Measurements from ENCODE around the gene PYGM.

Gene PYGM

DNA sequence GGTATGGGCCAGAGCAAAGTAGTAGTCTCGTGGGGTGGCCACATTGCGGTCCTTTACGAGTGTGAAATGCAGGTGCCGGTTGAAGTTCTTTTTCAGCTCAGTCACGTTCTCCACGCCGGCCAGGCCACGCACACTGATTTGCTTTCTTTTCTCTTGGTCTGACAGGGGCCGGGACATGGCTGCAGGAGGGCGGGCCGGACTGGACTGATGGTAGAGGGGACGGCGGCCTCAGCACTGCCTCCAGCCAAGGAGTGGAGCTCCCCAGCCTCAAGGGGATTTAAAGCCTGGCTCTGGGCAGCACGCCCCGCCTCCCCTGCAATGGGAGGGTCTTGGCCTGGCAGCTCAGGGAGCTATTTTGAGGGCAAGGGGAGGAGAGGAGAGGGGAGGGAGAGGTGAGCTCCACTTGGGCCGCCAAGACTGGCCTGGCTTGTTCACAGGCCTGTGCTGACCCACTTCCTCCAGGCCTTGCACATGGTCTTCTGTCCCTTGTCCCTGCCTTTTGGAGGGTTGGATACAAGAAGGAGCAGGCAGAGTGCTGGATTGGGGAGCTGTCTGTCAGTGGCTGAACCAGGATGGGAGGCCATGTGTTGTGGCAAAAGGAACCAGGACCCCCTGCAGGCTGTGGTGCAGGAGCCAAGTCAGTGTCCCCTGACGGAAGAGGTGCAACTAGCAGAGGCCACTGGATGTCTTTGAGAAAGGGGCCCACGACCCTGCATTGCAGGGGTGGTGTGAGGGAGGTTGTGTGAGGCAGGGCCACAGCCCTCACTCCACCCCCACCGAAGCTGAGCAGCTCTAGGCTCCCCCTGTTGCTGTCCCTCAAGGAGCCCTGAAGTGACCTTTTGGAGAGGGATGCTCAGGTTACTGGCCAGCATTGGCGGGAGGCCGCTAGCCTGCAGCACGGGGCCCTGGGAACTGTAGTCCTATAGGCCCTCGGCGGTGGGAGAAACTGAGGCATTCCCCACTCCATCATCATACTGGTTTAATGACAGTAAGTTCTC lies at the start of gene PYGM:
TSS of gene PYGM (minus strand) at position 253 of the 998 bp plus-strand sequence. CDS start at position 177, 76 bp downstream.
- Mint-ChIP-seq H3K27me3 (no peaks in the 10 kb centered on the region), H3K4me3 (no peak within 1 kb of the TSS), H3K9me3 (no peaks in the 10 kb centered on the region), H3K27ac (peak within 1 kb of the TSS; percentile 74), H3K36me3 (ENCODE audit: low read depth) (peaks cover 27% of the 10 kb centered on the region), H3K4me1 (ENCODE audit: low read depth) (peaks cover 52% of the 10 kb centered on the region)

DNA sequence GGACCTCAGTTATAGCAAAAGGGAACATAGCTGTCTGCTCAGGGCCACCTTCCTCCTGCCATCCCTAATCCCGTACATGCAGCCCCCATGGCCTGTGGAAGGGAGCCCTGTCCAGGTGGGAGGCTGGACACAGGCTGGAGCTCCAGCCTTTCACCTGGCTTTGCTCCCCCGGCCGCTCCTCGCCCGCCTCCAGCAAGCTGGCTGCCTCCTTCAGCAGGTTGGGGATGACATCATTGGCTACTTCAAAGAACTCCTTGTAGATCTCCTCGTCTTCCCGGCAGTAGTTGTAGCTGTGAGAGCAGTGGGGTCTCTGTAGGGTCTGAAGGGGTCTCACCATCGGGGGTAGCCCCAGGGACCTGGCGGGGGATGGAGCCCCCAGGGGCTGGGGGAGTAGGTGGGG lies 45.7 kb upstream of the PYGM start:
- Mint-ChIP-seq H3K27ac (no peak overlapping the region), H3K9me3 (no peaks in the 10 kb centered on the region), H3K4me3 (no peak overlapping the region), H3K27me3 (no peaks in the 10 kb centered on the region), H3K4me1 (ENCODE audit: low read depth) (peaks cover 38% of the 10 kb centered on the region), H3K36me3 (ENCODE audit: low read depth) (peaks cover 13% of the 10 kb centered on the region)

DNA sequence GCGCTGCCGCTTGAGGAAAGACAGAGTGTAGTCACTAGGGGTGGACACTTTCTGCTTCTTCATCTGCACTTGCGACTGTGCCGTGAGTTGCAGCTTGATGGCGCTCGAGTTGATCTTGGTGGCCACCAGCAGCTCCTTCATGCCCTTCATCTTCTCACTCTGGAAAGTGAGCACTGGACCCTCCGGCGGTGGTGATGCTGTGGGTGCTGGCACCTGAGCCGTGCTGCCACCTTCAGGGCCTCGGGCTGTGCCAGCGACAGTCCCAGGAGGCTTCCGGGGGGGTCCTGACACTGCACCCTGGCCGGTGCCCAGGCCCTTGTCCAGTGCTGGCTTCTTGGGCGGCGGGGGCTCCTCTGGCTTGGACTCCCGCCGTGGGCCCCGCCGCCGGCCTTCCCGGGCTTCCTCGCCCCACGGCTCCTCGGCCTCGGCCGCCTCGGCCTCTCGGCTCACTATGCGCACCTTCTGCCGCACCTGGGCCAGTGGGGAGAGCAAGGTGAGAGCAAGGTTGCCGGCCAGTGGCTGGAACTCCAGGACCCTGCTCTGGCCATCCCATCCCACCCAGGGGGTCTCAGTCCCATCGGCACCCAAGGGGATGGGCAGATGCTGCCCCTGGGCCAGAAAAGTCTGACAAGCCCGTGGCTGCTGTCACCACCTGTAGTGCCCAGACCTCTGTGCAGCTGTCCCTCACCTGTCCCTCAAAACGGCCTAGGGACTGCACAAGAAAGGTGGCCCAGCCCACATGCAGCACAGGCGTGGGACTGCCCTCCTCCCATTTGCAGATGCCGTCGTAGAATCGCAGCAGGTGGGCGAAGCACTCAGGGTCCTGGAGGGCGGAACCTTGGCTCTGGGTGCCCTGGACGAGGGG lies 44.8 kb upstream of the PYGM start:
- Mint-ChIP-seq H3K36me3 (ENCODE audit: low read depth) (peaks cover 13% of the 10 kb centered on the region), H3K27ac (no peak overlapping the region), H3K4me1 (ENCODE audit: low read depth) (peaks cover 37% of the 10 kb centered on the region)

DNA sequence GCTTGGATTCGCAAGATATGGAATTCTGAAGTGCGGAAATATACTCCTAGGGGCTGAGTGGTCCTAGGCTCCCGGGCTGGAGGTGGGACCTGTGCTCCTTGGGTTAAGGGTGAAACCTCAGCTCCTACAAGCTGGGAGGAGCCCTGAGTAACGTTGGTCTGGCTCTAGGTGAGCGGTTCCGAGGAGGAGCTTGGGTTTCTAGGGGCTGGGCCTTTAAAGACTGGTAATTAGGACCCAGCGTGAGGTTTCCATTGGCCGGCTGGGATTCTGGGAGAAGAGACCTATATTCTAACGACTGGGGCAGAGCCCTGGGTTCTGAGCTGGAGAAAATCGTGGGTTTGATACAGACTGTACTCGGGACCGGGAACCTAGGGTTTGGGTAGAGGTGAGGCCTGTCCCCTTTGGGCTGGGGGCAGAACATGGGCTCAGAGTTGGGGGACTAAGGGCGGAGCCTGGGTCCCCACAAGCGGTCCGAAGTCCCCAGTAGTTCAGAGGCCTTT lies 44.1 kb upstream of the PYGM start:
- Mint-ChIP-seq H3K27ac (peak overlapping the region; percentile 89), H3K36me3 (ENCODE audit: low read depth) (peaks cover 14% of the 10 kb centered on the region), H3K4me3 (peak overlapping the region; percentile 87), H3K27me3 (no peaks in the 10 kb centered on the region), H3K4me1 (ENCODE audit: low read depth) (peaks cover 35% of the 10 kb centered on the region), H3K9me3 (no peaks in the 10 kb centered on the region)

More for the DNA sequence above, 44.8 kb upstream of the PYGM start:
- Mint-ChIP-seq H3K4me3 (no peak overlapping the region), H3K27me3 (no peaks in the 10 kb centered on the region), H3K9me3 (no peaks in the 10 kb centered on the region)

DNA sequence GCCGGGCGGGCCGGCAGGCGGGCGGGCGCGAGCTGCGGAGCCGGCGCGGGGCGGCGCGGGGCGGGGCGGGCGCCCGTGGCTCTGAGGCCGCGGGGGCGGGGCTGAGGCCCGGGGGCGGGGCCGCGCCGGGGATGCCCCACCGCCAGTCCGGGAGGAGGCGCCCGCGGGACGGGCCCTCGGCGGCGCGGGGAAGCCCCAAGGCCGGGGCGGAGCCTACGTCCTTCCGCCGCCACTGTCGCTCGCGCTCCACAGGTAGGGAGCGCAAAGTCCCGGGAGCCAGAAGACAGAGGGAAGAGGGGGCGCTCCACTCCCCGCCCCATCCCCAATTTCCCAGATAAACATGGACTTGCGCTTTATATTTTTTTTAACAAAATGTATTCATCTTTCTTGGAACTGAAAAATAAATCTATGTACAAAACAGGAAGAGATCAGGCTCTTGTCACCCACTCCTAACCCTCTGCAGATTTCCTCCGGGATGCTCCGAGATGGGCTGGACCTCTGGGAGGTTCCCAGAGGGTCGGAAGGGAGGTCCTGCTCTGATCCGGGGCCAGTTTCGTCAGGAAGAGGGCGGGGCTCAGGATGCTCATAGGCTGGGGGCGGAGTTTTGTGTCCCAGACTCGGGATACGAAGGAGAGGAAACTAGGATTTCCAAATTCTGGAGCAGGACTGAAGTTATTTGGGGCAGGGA lies 43.5 kb upstream of the PYGM start, which contains the start of gene MAP4K2:
TSS of gene MAP4K2 (minus strand) at position 57 of the 688 bp plus-strand sequence. CDS start 65 bp downstream, outside the sequence.
- no peaks in the 10 kb centered on the region for H3K27me3 Mint-ChIP-seq
- peak within 1 kb of the TSS; percentile 87 for H3K4me3 Mint-ChIP-seq
- no peaks in the 10 kb centered on the region for H3K9me3 Mint-ChIP-seq
- peaks cover 37% of the 10 kb centered on the region for H3K4me1 Mint-ChIP-seq (ENCODE audit: low read depth)
- peak within 1 kb of the TSS; percentile 89 for H3K27ac Mint-ChIP-seq
- peaks cover 18% of the 10 kb centered on the region for H3K36me3 Mint-ChIP-seq (ENCODE audit: low read depth)

GRCh38 chr11:64802370-64803157 lies 42.8 kb upstream of the PYGM start:
- Mint-ChIP-seq H3K9me3 (no peaks in the 10 kb centered on the region), H3K36me3 (ENCODE audit: low read depth) (peaks cover 18% of the 10 kb centered on the region), H3K27ac (peak overlapping the region; percentile 78), H3K27me3 (no peaks in the 10 kb centered on the region), H3K4me3 (peak overlapping the region; percentile 85), H3K4me1 (ENCODE audit: low read depth) (peaks cover 33% of the 10 kb centered on the region)

DNA sequence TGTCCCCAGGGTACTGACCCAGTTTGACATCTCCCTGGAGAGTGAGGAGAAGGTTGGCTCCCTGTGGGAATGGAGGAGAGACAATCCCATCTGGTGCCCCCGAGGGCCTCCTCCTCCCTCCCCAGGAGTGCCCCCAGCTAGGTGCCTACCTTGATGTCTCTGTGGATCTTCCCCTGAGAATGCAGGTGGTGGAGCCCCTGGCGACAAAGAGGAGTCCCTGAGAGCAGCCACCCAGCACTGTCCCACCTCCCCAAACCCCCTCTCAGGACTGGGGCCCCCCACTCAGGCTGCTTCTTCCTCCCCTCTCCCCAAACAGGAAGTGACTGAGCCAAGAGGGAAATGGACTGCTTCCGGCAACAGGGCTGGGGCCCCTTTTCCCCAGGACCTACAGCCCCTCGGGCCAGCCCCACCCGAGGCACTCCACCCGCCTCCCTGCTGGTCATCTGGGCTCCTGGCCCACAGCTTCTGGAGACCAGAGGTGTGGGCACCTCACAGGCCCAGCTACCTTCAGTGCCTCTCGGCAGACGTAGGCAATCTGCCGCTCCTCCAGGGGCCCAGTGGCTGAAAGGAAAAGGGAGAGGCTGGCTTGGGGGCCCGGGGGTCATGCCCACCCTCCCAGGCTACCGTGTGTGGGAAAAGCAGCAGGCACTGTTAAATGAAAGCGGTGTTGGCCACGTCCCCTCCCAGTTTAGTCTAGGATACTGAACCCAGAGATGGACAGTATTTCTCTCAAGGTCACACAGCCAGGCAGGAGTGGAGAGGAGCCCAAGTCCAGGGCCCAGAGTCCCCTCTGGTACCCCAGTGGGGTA lies 42.0 kb upstream of the PYGM start:
- Mint-ChIP-seq H3K4me1 (ENCODE audit: low read depth) (peaks cover 33% of the 10 kb centered on the region), H3K9me3 (no peaks in the 10 kb centered on the region), H3K4me3 (peak overlapping the region; percentile 85), H3K27ac (peak overlapping the region; percentile 78), H3K36me3 (ENCODE audit: low read depth) (peaks cover 14% of the 10 kb centered on the region), H3K27me3 (no peaks in the 10 kb centered on the region)

DNA sequence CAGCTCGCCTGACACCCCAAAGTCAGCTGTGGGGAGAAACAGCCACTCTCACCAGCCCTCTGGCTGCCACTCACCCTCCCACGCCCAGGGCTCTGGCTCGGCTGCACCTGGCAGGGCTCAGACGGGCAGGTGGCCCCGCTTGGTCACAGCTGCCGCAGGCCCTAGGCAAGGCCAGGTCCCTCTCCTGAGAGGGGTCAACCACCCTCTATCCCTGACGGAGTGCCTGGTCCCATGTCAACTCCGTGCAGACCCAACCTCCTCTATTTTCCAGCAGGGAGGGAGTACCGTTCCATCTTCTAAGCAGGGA lies 41.3 kb upstream of the PYGM start:
- Mint-ChIP-seq H3K27me3 (no peaks in the 10 kb centered on the region), H3K36me3 (ENCODE audit: low read depth) (peaks cover 12% of the 10 kb centered on the region), H3K4me1 (ENCODE audit: low read depth) (peaks cover 36% of the 10 kb centered on the region), H3K9me3 (no peaks in the 10 kb centered on the region), H3K4me3 (peak overlapping the region; percentile 85), H3K27ac (no peak overlapping the region)

- peaks cover 7% of the 10 kb centered on the region for H3K36me3 Mint-ChIP-seq (ENCODE audit: low read depth)
- H3K27ac Mint-ChIP-seq = no peak overlapping the region
- peaks cover 42% of the 10 kb centered on the region for H3K4me1 Mint-ChIP-seq (ENCODE audit: low read depth)
- H3K27me3 Mint-ChIP-seq = no peaks in the 10 kb centered on the region
- no peaks in the 10 kb centered on the region for H3K9me3 Mint-ChIP-seq
- peak overlapping the region; percentile 85 for H3K4me3 Mint-ChIP-seq
Observed at GRCh38 chr11:64800303-64801157, 40.8 kb upstream of the PYGM start.

DNA sequence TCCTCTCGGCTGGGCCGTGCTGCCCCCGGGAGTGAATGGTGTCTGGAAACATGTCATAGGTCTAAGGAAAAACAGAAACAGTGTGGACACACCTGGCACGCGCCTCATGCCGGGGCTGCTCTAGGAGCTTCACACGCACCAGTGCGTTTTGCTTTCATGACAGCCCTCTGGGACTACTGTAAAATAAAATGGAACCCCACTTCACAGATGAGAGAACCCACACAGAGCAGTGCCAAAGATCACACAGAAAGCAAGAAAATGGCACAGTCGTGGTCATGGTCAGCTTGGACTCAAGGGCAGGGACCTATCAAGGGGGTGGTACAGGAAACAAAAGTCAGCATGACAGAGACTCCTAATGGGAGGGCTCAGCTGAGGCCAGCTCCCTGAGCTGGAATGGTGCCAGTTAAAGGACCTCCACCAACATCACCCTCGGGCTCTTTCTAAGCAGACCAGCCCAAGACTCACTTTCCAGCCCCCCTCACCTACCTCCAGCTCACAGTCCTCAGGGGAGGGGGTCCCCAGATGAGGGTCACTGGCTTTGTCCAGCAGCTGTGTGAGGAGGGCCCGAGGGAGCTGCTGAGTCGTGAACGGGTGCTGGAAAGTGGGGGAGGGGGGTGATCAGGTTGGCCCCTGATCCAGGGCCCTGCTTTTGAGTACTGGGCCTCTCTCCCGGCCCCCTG lies 40.0 kb upstream of the PYGM start:
- Mint-ChIP-seq H3K4me3 (no peak overlapping the region), H3K9me3 (no peaks in the 10 kb centered on the region), H3K27ac (no peak overlapping the region), H3K27me3 (no peaks in the 10 kb centered on the region), H3K4me1 (ENCODE audit: low read depth) (peaks cover 45% of the 10 kb centered on the region), H3K36me3 (ENCODE audit: low read depth) (peaks cover 7% of the 10 kb centered on the region)

GRCh38 chr11:64799256-64799622 lies 39.5 kb upstream of the PYGM start:
- no peaks in the 10 kb centered on the region for H3K27me3 Mint-ChIP-seq
- peaks cover 49% of the 10 kb centered on the region for H3K4me1 Mint-ChIP-seq (ENCODE audit: low read depth)
- peaks cover 10% of the 10 kb centered on the region for H3K36me3 Mint-ChIP-seq (ENCODE audit: low read depth)
- no peak overlapping the region for H3K27ac Mint-ChIP-seq
- no peaks in the 10 kb centered on the region for H3K9me3 Mint-ChIP-seq
- H3K4me3 Mint-ChIP-seq = no peak overlapping the region

All from stimulated activated naive CD8-positive, alpha-beta T cell treated with anti-CD3 and anti-CD28 coated beads, Interleukin-15, Interleukin-2, amounts not matched to agents 100 ng/mL and 50 ng/mL, for 24 hours (primary cell).